Measurements from ENCODE around the gene ELAC2.
A peak's percentile ranks its signal among the peaks of the same experiment; 100 is the strongest.

DNA sequence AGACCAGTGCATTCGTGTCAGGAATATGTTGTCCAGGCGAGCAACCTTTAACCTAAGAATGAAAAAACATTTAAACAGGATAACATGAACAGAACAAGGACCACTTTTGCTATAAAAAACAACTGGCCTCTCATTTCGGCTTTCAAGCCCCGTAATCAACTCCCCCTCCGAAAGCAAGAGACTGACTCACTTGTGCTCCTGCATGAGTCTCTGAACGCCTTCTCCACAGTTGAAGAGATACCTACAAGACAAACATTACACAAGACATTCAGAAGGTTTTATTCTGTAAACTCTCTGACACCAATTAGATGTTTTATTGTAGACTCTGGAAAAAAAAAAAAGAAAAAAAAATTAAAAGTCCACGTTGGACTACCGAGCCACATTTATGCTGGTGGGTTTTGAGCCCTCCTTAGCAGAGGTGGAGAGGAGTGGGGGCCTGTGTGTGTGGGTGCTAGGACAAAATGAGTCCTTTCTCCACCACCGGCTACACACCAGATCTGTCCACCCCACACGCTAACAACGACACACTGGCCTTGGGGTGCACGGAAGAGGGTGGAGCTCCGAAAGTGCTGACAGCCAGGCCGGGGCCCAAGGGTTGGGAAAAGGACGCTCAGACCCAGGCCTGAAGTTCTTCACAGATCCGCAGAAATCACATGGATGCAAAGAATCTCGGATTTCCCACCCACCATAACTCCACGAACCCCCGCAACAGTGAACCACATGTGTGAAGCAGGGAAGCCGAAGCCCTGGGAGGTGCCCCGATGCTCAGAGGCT lies 759 bp downstream of the ELAC2 start:
- TF ChIP-seq SRF (IDR thresholded peaks at IDR 0.05; ENCODE audit: low read depth, low read length): no peak
- TF ChIP-seq POLR2AphosphoS5 (IDR thresholded peaks at IDR 0.05; ENCODE audit: low read depth, low read length): no peak
- peak in 1 of 2 experiments; percentile 2; a peak in 1 of 4 replicates for TF ChIP-seq SIN3A (conservative IDR thresholded peaks at IDR 0.05 in 1 of 2, IDR thresholded peaks at IDR 0.05 in 1 of 2; ENCODE audit: low read depth in 1 of 2, low read length in 2 of 2)
- TF ChIP-seq, protein P1, sequence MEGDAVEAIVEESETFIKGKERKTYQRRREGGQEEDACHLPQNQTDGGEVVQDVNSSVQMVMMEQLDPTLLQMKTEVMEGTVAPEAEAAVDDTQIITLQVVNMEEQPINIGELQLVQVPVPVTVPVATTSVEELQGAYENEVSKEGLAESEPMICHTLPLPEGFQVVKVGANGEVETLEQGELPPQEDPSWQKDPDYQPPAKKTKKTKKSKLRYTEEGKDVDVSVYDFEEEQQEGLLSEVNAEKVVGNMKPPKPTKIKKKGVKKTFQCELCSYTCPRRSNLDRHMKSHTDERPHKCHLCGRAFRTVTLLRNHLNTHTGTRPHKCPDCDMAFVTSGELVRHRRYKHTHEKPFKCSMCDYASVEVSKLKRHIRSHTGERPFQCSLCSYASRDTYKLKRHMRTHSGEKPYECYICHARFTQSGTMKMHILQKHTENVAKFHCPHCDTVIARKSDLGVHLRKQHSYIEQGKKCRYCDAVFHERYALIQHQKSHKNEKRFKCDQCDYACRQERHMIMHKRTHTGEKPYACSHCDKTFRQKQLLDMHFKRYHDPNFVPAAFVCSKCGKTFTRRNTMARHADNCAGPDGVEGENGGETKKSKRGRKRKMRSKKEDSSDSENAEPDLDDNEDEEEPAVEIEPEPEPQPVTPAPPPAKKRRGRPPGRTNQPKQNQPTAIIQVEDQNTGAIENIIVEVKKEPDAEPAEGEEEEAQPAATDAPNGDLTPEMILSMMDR (IDR thresholded peaks at IDR 0.05; ENCODE audit: control extremely low read depth in 1 of 3, insufficient read depth in 1 of 3, low read depth in 1 of 3, low read length in 3 of 3): no peak
- no peak for TF ChIP-seq TEAD4 (IDR thresholded peaks at IDR 0.05; ENCODE audit: low read depth, low read length)
- TF ChIP-seq, protein P2, sequence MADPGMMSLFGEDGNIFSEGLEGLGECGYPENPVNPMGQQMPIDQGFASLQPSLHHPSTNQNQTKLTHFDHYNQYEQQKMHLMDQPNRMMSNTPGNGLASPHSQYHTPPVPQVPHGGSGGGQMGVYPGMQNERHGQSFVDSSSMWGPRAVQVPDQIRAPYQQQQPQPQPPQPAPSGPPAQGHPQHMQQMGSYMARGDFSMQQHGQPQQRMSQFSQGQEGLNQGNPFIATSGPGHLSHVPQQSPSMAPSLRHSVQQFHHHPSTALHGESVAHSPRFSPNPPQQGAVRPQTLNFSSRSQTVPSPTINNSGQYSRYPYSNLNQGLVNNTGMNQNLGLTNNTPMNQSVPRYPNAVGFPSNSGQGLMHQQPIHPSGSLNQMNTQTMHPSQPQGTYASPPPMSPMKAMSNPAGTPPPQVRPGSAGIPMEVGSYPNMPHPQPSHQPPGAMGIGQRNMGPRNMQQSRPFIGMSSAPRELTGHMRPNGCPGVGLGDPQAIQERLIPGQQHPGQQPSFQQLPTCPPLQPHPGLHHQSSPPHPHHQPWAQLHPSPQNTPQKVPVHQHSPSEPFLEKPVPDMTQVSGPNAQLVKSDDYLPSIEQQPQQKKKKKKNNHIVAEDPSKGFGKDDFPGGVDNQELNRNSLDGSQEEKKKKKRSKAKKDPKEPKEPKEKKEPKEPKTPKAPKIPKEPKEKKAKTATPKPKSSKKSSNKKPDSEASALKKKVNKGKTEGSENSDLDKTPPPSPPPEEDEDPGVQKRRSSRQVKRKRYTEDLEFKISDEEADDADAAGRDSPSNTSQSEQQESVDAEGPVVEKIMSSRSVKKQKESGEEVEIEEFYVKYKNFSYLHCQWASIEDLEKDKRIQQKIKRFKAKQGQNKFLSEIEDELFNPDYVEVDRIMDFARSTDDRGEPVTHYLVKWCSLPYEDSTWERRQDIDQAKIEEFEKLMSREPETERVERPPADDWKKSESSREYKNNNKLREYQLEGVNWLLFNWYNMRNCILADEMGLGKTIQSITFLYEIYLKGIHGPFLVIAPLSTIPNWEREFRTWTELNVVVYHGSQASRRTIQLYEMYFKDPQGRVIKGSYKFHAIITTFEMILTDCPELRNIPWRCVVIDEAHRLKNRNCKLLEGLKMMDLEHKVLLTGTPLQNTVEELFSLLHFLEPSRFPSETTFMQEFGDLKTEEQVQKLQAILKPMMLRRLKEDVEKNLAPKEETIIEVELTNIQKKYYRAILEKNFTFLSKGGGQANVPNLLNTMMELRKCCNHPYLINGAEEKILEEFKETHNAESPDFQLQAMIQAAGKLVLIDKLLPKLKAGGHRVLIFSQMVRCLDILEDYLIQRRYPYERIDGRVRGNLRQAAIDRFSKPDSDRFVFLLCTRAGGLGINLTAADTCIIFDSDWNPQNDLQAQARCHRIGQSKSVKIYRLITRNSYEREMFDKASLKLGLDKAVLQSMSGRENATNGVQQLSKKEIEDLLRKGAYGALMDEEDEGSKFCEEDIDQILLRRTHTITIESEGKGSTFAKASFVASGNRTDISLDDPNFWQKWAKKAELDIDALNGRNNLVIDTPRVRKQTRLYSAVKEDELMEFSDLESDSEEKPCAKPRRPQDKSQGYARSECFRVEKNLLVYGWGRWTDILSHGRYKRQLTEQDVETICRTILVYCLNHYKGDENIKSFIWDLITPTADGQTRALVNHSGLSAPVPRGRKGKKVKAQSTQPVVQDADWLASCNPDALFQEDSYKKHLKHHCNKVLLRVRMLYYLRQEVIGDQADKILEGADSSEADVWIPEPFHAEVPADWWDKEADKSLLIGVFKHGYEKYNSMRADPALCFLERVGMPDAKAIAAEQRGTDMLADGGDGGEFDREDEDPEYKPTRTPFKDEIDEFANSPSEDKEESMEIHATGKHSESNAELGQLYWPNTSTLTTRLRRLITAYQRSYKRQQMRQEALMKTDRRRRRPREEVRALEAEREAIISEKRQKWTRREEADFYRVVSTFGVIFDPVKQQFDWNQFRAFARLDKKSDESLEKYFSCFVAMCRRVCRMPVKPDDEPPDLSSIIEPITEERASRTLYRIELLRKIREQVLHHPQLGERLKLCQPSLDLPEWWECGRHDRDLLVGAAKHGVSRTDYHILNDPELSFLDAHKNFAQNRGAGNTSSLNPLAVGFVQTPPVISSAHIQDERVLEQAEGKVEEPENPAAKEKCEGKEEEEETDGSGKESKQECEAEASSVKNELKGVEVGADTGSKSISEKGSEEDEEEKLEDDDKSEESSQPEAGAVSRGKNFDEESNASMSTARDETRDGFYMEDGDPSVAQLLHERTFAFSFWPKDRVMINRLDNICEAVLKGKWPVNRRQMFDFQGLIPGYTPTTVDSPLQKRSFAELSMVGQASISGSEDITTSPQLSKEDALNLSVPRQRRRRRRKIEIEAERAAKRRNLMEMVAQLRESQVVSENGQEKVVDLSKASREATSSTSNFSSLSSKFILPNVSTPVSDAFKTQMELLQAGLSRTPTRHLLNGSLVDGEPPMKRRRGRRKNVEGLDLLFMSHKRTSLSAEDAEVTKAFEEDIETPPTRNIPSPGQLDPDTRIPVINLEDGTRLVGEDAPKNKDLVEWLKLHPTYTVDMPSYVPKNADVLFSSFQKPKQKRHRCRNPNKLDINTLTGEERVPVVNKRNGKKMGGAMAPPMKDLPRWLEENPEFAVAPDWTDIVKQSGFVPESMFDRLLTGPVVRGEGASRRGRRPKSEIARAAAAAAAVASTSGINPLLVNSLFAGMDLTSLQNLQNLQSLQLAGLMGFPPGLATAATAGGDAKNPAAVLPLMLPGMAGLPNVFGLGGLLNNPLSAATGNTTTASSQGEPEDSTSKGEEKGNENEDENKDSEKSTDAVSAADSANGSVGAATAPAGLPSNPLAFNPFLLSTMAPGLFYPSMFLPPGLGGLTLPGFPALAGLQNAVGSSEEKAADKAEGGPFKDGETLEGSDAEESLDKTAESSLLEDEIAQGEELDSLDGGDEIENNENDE (IDR thresholded peaks at IDR 0.05; ENCODE audit: insufficient replicate concordance, low read length): no peak
- no peak for TF ChIP-seq EGR1 (IDR thresholded peaks at IDR 0.05; ENCODE audit: borderline replicate concordance, low read depth, low read length)
- TF ChIP-seq EZH2 (IDR thresholded peaks at IDR 0.05; ENCODE audit: low read depth, low read length, severe bottlenecking): no peak

Data from H1 (cell line).